PC-3 (cell line): ENCODE measurements around the gene FAM184A. TPM values are rescaled to one million over a fixed set of nuclear protein-coding genes. Genes with fewer than 3 reads are reported as not detected.

Experiments used
- ATAC-seq: fragments of 200-7000 bp; cut with Tn5 transposase; 2 replicates; pipeline ENCODE4 v1.9.1; 2020; ENCODE audit warnings: mild to moderate bottlenecking, moderate library complexity
- BruUV-seq: library from RNA; stranded (reverse); fragments of 400-500 nt; replicated peaks from 2 replicates; lab custom pipeline; 2021; lab: Mats Ljungman, UMichigan
- CTCF ChIA-PET: fragments of 300-600 bp; sonication (Branson Sonifier 250); formaldehyde crosslinking; loops from one replicate; lab custom pipeline; 2022; ENCODE audit warnings: antibody characterized with exemption; lab: Charles Lee
- POLR2A ChIA-PET: fragments of 300-600 bp; sonication (Branson Sonifier 250); formaldehyde crosslinking; loops from one replicate; lab custom pipeline; 2022; ENCODE audit warnings: antibody characterized with exemption; ENCODE audit not compliant: unreplicated experiment; lab: Charles Lee
- DNase-seq: peaks from one replicate; pipeline ENCODE4 v3.0.0-alpha.2; 2015
- H2AFZ ChIP-seq: fragments of 300-600 bp; sonication (generic); 2 replicates; pipeline ENCODE4 v1.6.0; 2016; ENCODE audit warnings: antibody characterized with exemption, low read length
- H3F3A ChIP-seq: fragments of 300-600 bp; sonication (generic); one replicate; pipeline ENCODE4 v1.6.0; 2017; ENCODE audit warnings: antibody characterized with exemption, low read length, control low read depth, mild to moderate bottlenecking; ENCODE audit not compliant: unreplicated experiment
- H3K27ac ChIP-seq: fragments of 300-600 bp; sonication (generic); 2 replicates; pipeline ENCODE4 v1.5.1; 2016; ENCODE audit warnings: mild to moderate bottlenecking, low read length
- H3K27me3 ChIP-seq: fragments of 300-600 bp; sonication (generic); 2 replicates; pipeline ENCODE4 v1.6.1; 2016; ENCODE audit warnings: low read length, mixed read lengths
- H3K36me3 ChIP-seq: fragments of 300-600 bp; sonication (generic); 2 replicates; pipeline ENCODE4 v1.6.1; 2016; ENCODE audit warnings: low read depth, mixed run types, low read length, mixed read lengths
- H3K4me1 ChIP-seq: fragments of 300-600 bp; sonication (generic); 2 replicates; pipeline ENCODE4 v1.5.1; 2016; ENCODE audit warnings: low read length; ENCODE audit not compliant: insufficient read depth
- H3K4me2 ChIP-seq: fragments of 300-600 bp; sonication (generic); 2 replicates; pipeline ENCODE4 v1.6.0; 2016; ENCODE audit warnings: low read length
- H3K4me3 ChIP-seq: fragments of 300-600 bp; sonication (generic); 2 replicates; pipeline ENCODE4 v1.5.1; 2016; ENCODE audit warnings: mild to moderate bottlenecking, low read length, mixed read lengths
- H3K79me2 ChIP-seq: fragments of 300-600 bp; sonication (generic); 2 replicates; pipeline ENCODE4 v1.6.1; 2017; ENCODE audit warnings: low read length, mixed read lengths
- H3K9ac ChIP-seq: fragments of 300-600 bp; sonication (generic); 2 replicates; pipeline ENCODE4 v1.6.0; 2016; ENCODE audit warnings: mild to moderate bottlenecking, low read length
- H3K9me2 ChIP-seq: fragments of 300-600 bp; sonication (generic); replicated peaks from 2 replicates; pipeline ENCODE4 v1.6.1; 2016; ENCODE audit warnings: mixed run types, low read length, mixed read lengths
- H3K9me3 ChIP-seq: fragments of 300-600 bp; sonication (generic); 2 replicates; pipeline ENCODE4 v1.6.1; 2016; ENCODE audit warnings: low read length, mixed read lengths
- H4K20me1 ChIP-seq: fragments of 300-600 bp; sonication (generic); 2 replicates; pipeline ENCODE4 v1.6.1; 2016; ENCODE audit warnings: low read length, mixed read lengths
- EZH2 ChIP-seq: fragments of 300-600 bp; sonication (generic); IDR thresholded peaks from one replicate; pipeline ENCODE4 v1.6.1; 2017; ENCODE audit warnings: antibody characterized with exemption, mild to moderate bottlenecking, low read length; ENCODE audit not compliant: unreplicated experiment
- EZH2phosphoT487 ChIP-seq: fragments of 300-600 bp; sonication (generic); IDR thresholded peaks from 2 replicates; pipeline ENCODE4 v1.6.1; 2018; ENCODE audit warnings: mild to moderate bottlenecking, antibody characterized with exemption, low read length, borderline replicate concordance
- intact Hi-C: fragments of 100-400 bp; cut with micrococcal nuclease; formaldehyde crosslinking; loops from 2 replicates; pipeline ENCODE4 v1.9.0; 2023
- total RNA-seq: library from RNA; depleted of rRNA; stranded (reverse); fragments of >200 nt; gene quantifications from 2 replicates; pipeline ENCODE4 v1.2.3, GENCODE V29; 2014
- TF ChIP-seq, protein P1 (sequence below): fragments of 300-600 bp; sonication (generic); conservative IDR thresholded peaks from 2 replicates; pipeline ENCODE4 v1.5.1; 2017; ENCODE audit warnings: antibody characterized with exemption, low read depth, mild to moderate bottlenecking, low read length

Gene FAM184A
- total RNA-seq, 1 experiment from 2014 or later = 4.4 TPM

DNA sequence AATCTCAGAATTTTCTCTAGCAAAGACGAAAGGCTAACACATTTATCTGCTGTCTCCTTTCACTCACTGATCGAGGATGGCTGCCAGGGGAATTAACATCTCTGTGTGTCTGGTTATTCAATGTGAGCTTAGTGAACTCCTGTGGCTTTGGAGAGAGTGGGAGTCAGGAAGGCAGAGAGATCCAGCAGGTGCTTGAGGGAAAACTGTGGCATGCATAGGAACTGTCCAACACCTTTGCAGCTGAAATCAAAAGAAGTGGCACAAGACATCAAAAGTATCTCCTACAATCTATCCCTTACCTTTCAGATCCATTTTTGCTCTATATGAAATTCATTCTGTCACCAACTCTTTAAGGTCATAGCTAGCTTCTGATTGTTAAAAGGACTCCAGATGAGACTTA, 11.8 kb upstream of the FAM184A start:
- no peak overlapping the region for H2AFZ ChIP-seq
- H3K9ac ChIP-seq = no peak overlapping the region
- no peak overlapping the region for H3K4me2 ChIP-seq
- H3K4me1 ChIP-seq = no peaks in the 10 kb centered on the region
- intact Hi-C loops = no loop called here
- H3K9me2 ChIP-seq = no peaks in the 10 kb centered on the region
- no peak for DNase-seq
- H4K20me1 ChIP-seq = no peaks in the 10 kb centered on the region
- H3K9me3 ChIP-seq = no peaks in the 10 kb centered on the region
- no TSS peak for BruUV-seq
- no peaks in the 10 kb centered on the region for H3K79me2 ChIP-seq
- no peak overlapping the region for H3K27ac ChIP-seq
- no peaks in the 10 kb centered on the region for H3K27me3 ChIP-seq
- CTCF ChIA-PET = no interaction called here
- no peaks in the 10 kb centered on the region for H3F3A ChIP-seq
- TF ChIP-seq EZH2phosphoT487 (no peak), EZH2 (no peak)
- TF ChIP-seq, protein P1, sequence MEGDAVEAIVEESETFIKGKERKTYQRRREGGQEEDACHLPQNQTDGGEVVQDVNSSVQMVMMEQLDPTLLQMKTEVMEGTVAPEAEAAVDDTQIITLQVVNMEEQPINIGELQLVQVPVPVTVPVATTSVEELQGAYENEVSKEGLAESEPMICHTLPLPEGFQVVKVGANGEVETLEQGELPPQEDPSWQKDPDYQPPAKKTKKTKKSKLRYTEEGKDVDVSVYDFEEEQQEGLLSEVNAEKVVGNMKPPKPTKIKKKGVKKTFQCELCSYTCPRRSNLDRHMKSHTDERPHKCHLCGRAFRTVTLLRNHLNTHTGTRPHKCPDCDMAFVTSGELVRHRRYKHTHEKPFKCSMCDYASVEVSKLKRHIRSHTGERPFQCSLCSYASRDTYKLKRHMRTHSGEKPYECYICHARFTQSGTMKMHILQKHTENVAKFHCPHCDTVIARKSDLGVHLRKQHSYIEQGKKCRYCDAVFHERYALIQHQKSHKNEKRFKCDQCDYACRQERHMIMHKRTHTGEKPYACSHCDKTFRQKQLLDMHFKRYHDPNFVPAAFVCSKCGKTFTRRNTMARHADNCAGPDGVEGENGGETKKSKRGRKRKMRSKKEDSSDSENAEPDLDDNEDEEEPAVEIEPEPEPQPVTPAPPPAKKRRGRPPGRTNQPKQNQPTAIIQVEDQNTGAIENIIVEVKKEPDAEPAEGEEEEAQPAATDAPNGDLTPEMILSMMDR = no peak
- ATAC-seq = no peak
- no peak overlapping the region for H3K4me3 ChIP-seq
- POLR2A ChIA-PET = no interaction called here
- H3K36me3 ChIP-seq = no peaks in the 10 kb centered on the region

DNA sequence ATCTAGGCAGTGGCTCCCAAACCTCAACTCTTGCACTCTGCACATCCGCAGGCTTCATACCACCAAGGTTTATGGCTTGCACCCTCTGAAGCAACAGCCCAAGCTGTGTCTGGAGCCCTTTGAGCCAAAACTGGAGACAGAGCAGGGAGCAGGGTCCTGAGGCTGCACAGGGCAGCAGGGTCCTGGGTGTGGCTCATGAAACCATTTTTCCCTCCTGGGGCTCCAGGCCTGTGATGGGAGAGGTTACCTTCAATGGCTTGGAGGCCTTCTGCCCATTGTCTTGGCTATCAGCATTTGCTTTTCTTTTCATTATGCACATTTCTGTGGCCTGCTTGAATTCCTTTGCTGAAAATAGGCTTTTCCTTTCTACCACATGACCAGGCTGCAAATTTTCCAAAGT, 6.3 kb upstream of the FAM184A start:
- POLR2A ChIA-PET = no interaction called here
- DNase-seq (no peak), ATAC-seq (no peak)
- BruUV-seq = no TSS peak
- intact Hi-C loops = no loop called here
- no peaks in the 10 kb centered on the region for H3F3A ChIP-seq
- no peak overlapping the region for H3K4me3 ChIP-seq
- H3K9ac ChIP-seq = no peak overlapping the region
- H3K4me1 ChIP-seq = peaks cover 2% of the 10 kb centered on the region; the same call in 1 of the 2 replicates
- H3K79me2 ChIP-seq = no peaks in the 10 kb centered on the region
- H3K4me2 ChIP-seq = no peak overlapping the region
- H3K27me3 ChIP-seq = no peaks in the 10 kb centered on the region
- no peaks in the 10 kb centered on the region for H4K20me1 ChIP-seq
- H3K36me3 ChIP-seq = no peaks in the 10 kb centered on the region
- no peak overlapping the region for H3K27ac ChIP-seq
- CTCF ChIA-PET = no interaction called here
- H3K9me3 ChIP-seq = no peaks in the 10 kb centered on the region
- no peak for TF ChIP-seq EZH2
- TF ChIP-seq, protein P1 = no peak
- TF ChIP-seq EZH2phosphoT487 = no peak
- H3K9me2 ChIP-seq = no peaks in the 10 kb centered on the region
- no peak overlapping the region for H2AFZ ChIP-seq

DNA sequence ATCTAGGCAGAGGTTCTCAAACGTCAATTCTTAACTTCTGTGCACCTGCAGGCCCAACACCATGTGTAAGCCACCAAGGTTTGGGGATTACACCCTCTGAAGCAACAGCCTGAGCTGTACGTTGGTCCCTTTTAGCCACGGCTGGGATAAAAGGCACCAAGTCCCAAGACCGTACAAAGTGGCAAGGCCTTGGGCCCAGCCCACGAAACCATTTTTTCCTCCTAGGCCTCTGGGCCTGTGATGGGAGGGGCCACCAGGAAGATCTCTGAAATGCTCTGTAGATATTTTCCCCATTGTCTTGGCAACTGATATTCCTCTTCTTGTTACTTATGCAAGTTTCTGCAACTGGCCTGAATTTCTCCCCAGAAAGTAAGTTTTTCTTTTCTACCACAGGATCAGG, 4.5 kb upstream of the FAM184A start:
- intact Hi-C loops = no loop called here
- Histone ChIP-seq H3K9ac (no peak overlapping the region), H4K20me1 (no peaks in the 10 kb centered on the region), H3K9me3 (no peaks in the 10 kb centered on the region), H2AFZ (no peak overlapping the region), H3K9me2 (no peaks in the 10 kb centered on the region), H3K79me2 (no peaks in the 10 kb centered on the region), H3K4me1 (peaks cover 7% of the 10 kb centered on the region; the same call in 1 of the 2 replicates), H3K27ac (no peak overlapping the region), H3F3A (no peaks in the 10 kb centered on the region), H3K4me3 (no peak overlapping the region), H3K4me2 (no peak overlapping the region), H3K27me3 (no peaks in the 10 kb centered on the region), H3K36me3 (no peaks in the 10 kb centered on the region)
- DNase-seq (no peak), ATAC-seq (no peak)
- no TSS peak for BruUV-seq
- TF ChIP-seq EZH2 (no peak), EZH2phosphoT487 (no peak)
- TF ChIP-seq, protein P1 = no peak
- ChIA-PET CTCF (no interaction called here), POLR2A (no interaction called here)
